Stimulated activated naive CD4-positive, alpha-beta T cell treated with Interleukin-2 at 50 U/mL for 16 hours (primary cell): Measurements from ENCODE around the gene MUC20.
"Not testable (repeated sequence)": the region's sequence is repeated elsewhere in the genome, so short reads cannot be mapped to it uniquely, and the experiment has no call there.

ENCODE experiments used
- DNase-seq: peaks from one replicate; lab custom pipeline; 2025; lab: John Stamatoyannopoulos, UW

MUC20 gene

GRCh38 chr3:195711091-195711812 lies 9.5 kb upstream of the MUC20 start:
- DNase-seq: not testable (repeated sequence)

DNA sequence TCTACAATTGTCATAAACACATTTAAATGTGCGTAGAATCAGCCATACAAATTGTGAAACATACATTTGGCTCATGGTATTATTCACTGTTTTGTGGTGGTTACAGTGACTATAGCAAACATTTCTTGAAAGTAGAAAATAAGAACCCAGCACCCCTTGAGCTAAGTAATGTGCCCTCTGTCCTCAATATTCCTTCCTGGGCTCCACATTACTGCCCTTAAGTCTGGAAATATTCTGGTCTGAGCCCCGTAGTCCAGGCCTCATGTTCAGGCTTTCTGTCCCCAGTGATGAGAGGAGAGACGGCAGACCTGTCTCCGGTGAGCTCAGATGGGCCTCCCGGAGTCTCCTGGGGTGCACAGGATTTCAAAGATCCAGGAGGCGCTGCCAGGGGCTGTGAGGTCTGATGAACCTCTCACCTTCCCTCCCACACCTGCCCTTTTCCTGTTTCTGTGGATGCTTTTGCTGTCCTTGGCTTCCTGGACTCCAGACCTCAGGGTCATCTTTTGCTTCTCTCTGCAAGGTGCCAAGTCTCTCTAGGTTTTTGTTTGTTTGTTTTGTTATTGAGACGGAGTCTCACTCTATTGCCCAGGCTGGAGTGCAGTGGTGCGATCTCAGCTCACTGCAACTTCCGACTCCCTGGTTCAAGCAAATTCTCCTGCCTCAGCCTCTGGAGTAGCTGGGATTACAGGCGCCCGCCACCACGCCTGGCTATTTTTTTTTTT lies 8.8 kb upstream of the MUC20 start:
- DNase-seq: no peak

DNA sequence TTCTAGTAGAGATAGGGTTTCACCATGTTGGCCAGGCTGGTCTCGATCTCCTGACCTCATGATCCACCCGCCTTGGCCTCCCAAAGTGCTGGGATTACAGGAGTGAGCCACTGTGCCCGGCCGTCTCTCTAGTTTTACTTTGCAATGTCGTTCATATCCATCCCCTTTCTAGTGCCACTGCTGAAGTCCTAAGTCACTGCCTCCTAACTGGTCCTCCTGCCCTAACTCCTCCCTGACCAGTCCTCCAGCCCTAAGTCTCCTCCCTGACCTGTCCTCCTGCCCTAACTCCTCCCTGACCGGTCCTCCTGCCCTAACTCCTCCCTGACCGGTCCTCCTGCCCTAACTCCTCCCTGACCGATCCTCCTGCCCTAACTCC lies 8.3 kb upstream of the MUC20 start:
- DNase-seq: not testable (repeated sequence)

- not testable (repeated sequence) for DNase-seq
Measured at GRCh38 chr3:195713150-195713549, 7.6 kb upstream of the MUC20 start.

GRCh38 chr3:195714380-195715011 lies 6.3 kb upstream of the MUC20 start:
- no peak for DNase-seq

GRCh38 chr3:195715134-195715533 lies 5.6 kb upstream of the MUC20 start:
- no peak for DNase-seq

DNA sequence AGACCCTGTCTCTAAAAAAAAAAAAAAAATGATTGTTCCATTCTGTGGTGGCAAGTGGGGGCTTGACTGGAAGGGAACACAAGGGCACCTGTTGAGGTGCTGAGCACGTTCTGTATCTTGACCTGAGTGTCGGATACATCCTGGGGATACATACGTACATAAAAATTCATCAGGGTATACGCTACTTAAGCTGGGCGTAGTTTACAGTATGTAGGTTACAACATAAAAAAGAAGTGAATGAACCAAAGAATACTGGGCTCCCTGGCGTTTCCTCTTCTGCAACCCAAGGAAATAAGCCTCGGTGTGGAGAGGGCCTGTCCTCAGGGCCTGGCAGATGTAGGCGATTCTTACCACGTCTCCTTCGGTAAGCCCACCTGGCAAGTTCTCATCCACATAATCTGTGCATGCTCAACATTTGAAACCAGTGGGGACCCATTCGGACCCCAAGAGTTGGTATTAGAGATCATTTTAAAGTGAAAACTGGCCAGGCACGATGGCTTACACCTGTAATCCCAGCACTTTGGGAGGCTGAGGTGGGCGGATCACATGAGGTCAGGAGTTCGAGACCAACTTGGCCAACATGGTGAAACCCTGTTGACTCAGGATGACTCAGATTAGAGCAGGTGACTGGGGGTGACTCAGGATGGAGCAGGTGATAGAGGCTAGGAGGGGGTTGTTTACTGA lies 5.1 kb upstream of the MUC20 start:
- no peak for DNase-seq

DNA sequence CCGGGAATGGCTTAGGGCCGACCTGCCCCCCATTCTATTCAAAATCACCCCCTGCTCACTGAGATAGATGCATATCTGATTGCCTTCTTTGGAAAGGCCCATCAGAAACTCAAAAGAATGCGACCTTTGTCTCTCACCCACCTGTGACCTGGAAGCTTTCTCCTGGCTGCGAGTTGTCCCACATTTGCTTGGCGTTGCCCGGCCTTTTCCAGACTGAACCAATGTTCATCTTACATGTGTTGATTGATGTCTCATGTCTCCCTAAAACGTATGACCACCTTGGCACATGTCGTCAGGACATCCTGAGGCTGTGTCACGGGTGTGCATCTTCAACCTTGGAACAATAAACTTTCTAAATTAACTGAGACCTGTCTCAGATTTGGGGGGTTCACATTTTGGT lies 3.4 kb upstream of the MUC20 start:
- no peak for DNase-seq

DNA sequence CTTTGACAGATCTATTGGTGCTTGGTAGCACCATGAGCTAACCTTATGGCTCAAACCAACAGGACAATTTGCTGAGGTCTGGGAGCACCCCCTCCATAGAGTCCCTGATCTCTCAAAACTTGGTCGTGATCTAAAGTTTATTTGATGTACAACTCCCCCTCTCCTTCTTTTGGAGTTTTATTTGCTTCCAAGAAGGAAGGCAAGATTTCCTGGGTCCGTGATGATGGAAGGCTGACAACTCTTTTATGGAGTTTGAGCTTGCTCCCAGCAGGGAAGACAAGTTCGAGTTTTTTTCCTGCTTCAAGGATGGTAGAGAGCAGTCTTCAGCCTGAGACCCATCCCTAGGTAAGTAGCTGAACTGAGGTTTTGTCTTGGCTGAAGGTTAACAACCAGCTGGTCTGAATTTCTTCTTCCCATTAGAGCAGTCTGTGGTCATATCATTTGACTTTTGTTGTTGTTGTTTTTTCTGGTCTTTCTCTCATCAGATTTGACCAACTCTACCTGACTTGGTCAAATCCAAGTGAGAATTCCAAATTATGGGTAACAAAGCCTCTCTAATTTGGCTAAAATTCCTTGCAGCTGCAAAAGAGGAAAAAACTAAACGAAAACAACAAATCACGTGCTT lies 2.8 kb upstream of the MUC20 start:
- no peak for DNase-seq

GRCh38 chr3:195718477-195718984 lies 2.2 kb upstream of the MUC20 start:
- DNase-seq: no peak

DNA sequence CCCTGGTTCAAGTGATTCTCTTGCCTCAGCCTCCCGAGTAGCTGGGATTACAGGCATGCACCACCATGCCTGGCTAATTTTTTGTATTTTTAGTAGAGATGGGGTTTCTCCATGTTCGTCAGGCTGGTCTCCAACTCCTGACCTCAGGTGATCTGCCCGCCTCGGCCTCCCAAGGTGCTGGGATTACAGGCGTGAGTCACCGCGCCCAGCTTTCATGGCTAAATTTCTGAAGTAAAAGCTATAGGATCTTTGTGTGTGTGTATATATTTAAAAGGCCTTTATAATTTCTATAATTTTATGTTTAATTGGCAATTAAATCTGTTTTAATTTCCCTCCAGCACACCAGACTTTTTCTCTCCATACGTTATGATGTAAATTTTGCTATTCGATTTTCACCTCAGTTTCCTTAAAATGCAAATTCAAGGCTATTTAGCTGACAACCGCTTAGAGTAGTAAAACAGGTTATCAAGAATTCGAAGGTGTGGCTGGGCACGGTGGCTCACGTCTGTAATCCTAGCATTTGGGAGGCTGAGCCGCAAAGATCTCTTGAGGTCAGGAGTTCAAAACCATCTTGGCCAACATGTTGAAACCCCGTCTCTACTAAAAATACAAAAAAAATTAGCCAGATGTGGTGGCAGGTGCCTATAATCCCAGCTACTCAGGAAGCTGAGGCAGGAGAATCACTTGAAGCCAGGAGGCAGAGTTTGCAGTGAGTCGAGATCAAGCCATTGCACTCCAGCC lies 1.1 kb upstream of the MUC20 start:
- DNase-seq: not testable (repeated sequence)

DNA sequence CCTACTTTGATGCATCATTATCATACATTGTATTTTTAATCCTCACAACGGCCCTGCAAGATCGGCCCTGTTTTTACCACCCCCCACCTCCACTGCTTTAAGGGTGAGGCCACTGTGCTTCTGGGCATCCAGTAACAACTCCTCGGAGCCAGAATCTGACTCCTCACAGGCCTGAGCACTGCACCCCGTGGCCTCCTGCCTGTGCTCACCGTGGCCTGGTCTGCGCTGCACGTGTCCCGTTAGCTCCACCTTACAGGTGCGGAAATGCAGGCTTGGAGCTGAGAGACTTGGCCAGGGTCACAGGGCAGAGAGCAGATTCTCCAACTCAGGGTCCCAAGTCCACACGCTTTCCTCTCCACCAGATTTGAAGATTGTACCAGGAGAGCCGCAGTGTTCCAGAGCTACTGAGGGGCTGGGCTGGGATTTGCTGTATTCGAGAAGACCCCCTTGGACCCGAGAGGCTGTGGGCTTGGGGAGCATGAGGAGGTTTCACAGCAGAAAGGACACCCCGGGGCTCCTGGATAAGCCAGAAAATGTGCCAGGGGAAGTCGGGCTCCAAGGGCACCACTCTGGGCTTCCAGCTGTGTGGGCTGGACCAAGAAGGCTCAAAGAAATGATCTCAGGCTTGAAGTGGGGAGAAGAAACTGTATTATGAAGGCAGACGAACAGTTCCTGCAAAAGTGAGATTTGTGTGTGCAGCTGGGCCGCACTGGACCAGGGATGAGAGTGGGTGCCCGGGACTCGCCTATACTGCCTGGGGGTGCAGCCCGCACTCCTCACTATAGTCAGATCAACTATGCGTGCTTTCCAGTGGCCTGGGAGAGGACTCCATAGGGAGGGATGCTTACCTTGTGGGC lies 1.6 kb downstream of the MUC20 start:
- DNase-seq: not testable (repeated sequence)

DNA sequence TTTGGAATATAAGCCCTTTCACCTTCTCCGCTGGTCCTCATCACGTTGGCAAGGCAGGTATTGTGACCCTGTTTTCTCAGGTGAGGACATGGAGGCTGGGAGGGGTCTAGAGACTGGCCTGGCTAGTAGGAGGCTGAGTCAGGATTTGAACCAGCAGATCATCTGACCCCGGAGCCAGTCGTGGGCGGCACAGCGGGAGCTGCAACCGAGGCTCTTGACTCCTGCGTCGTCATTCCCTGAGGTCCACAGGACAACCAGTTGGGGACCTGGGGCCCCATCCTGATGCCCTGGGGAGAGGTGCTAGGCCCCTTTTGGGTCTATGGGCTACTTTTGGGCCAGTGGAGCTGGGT lies 2.2 kb downstream of the MUC20 start:
- DNase-seq: not testable (repeated sequence)

GRCh38 chr3:195724363-195724762 lies 3.6 kb downstream of the MUC20 start:
- not testable (repeated sequence) for DNase-seq

DNA sequence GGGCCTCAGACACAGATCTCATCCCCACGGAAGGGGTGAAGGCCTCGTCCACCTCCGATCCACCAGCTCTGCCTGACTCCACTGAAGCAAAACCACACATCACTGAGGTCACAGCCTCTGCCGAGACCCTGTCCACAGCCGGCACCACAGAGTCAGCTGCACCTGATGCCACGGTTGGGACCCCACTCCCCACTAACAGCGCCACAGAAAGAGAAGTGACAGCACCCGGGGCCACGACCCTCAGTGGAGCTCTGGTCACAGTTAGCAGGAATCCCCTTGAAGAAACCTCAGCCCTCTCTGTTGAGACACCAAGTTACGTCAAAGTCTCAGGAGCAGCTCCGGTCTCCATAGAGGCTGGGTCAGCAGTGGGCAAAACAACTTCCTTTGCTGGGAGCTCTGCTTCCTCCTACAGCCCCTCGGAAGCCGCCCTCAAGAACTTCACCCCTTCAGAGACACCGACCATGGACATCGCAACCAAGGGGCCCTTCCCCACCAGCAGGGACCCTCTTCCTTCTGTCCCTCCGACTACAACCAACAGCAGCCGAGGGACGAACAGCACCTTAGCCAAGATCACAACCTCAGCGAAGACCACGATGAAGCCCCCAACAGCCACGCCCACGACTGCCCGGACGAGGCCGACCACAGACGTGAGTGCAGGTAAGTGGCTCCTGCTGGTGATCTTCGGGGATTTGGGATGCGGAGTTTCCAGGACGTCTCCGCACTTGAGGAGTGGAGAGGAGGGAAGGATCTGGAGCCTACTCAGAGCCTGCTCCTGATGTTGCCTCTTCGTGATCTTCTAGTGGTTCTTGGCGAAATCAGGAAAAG lies 5.3 kb downstream of the MUC20 start:
- not testable (repeated sequence) for DNase-seq

GRCh38 chr3:195727606-195728195 lies 6.9 kb downstream of the MUC20 start:
- DNase-seq: no peak

GRCh38 chr3:195728789-195729188 lies 8.0 kb downstream of the MUC20 start:
- not testable (repeated sequence) for DNase-seq

DNA sequence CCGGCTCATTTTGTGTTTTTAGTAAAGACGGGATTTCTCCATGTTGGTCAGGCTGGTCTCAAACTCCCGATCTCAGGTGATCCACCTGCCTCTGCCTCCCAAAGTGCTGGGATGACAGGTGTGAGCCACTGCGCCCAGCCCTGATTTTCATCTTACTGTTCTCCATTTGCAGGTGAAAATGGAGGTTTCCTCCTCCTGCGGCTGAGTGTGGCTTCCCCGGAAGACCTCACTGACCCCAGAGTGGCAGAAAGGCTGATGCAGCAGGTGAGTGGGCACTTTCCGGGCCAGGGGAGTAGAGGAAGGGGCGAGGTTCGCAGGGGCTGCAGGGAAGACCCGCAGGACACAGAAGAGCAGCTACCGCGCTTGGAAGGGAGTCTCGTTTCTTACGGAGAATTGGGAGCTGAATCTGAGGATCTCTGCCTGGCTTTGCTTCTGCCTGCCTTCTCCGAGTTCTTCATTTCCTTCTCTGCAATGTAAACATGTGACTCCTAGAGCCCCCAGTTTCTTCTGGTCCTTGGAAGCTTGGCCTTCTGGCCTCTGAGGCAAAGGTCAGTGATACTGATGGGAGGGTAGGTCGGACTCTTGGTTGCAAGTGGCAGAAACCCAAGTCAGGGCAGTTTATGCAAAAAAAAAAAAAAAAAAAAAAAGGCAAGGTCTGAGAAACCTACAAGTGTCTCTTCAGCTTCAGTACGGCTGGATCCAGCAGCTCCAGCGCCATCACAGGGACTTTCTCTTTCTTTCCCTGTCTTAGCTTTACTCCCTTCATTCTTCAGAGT lies 8.9 kb downstream of the MUC20 start:
- DNase-seq: no peak
